Endothelial cell of umbilical vein (primary cell): ENCODE data around the gene EPN1.

Source experiments
- MAX ChIP-seq: IDR thresholded peaks from 2 replicates; pipeline ENCODE4 v1.6.1; 2011; ENCODE audit not compliant: insufficient read depth, insufficient read length
- POLR2A ChIP-seq: IDR thresholded peaks from 2 replicates; pipeline ENCODE4 v1.6.1; 2012; ENCODE audit warnings: low read depth, mild to moderate bottlenecking, control low read depth, low read length

- TF ChIP-seq MAX (no peak), POLR2A (no peak)
These were observed 2.0 kb downstream of the EPN1 start for GRCh38 chr19:55676889-55677505.
